Measurements from ENCODE around the gene ADORA2A. TPM values are rescaled to one million over a fixed set of nuclear protein-coding genes. Genes with fewer than 3 reads are reported as not detected.

The ADORA2A gene
- total and polyA plus RNA-seq, 5 donors, result 3.7 to 6.6 (median 5.2) TPM

GRCh38 chr22:24434471-24435322, 7.3 kb downstream of the ADORA2A start:
- H3K4me3 ChIP-seq (ENCODE audit: low read length), result no peak overlapping the region
- no peaks in the 10 kb centered on the region for H3K9me3 ChIP-seq (ENCODE audit: control insufficient read depth, low read length)
- 52% methylated on average over 16 of the region's 16 CpGs for WGBS
- DNase-seq, result peak in 2 of 3 donors; percentile 60 to 70
- H3K27me3 ChIP-seq (ENCODE audit: control insufficient read depth, insufficient read depth), result no peaks in the 10 kb centered on the region
- intact Hi-C loops (cut with DNase I), result no loop called here
- no peak overlapping the region for H3K27ac ChIP-seq (ENCODE audit: low read length)
- ATAC-seq, result peak in 1 of 2 donors; percentile 21
- peaks cover 29% of the 10 kb centered on the region for H3K4me1 ChIP-seq (ENCODE audit: control insufficient read depth, insufficient read depth, low read length)

- no peak overlapping the region for H3K27ac ChIP-seq (ENCODE audit: low read length)
- intact Hi-C loops (cut with DNase I), result no loop called here
- ATAC-seq (no peak), DNase-seq (no peak)
- H3K4me3 ChIP-seq (ENCODE audit: low read length), result no peak overlapping the region
- H3K27me3 ChIP-seq (ENCODE audit: control insufficient read depth, insufficient read depth), result no peaks in the 10 kb centered on the region
- H3K9me3 ChIP-seq (ENCODE audit: control insufficient read depth, low read length), result no peaks in the 10 kb centered on the region
- H3K4me1 ChIP-seq (ENCODE audit: control insufficient read depth, insufficient read depth, low read length), result peaks cover 28% of the 10 kb centered on the region
- WGBS, result 81% methylated on average over 2 of the region's 2 CpGs
These were observed 7.9 kb downstream of the ADORA2A start for GRCh38 chr22:24435323-24435645.

DNA sequence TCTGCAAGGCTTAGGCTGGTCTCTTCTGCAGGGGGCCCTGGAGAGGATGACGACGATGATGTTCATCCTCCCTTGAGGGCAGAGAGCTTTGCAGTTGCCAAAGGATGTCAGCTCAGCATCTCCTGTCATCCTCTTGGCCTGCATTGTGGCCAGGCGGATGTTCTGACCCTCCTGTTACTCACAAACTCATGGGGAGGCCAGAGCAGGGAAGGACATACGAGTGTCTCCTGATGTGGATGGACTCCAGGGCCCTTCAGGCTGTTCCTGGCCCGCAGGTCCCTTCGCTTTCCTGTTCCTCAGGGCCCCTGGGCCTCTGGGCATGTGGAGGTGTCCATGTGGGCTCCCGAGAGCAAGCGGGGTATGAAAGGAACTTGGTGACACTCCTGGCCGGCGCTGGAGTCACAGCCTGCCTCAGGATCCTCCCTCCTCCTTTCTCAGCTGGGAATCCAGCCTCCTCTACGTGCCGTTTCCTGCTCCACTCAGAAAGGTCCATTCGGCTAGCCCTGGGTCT, 8.5 kb downstream of the ADORA2A start:
- Histone ChIP-seq H3K27me3 (ENCODE audit: control insufficient read depth, insufficient read depth) (no peaks in the 10 kb centered on the region), H3K9me3 (ENCODE audit: control insufficient read depth, low read length) (no peaks in the 10 kb centered on the region), H3K4me1 (ENCODE audit: control insufficient read depth, insufficient read depth, low read length) (peaks cover 28% of the 10 kb centered on the region), H3K4me3 (ENCODE audit: low read length) (no peak overlapping the region), H3K27ac (ENCODE audit: low read length) (no peak overlapping the region)
- DNase-seq, result peak in 1 of 3 donors; percentile 36
- 55% methylated on average over 13 of the region's 13 CpGs for WGBS
- intact Hi-C loops (cut with DNase I), result no loop called here
- ATAC-seq, result no peak

DNA sequence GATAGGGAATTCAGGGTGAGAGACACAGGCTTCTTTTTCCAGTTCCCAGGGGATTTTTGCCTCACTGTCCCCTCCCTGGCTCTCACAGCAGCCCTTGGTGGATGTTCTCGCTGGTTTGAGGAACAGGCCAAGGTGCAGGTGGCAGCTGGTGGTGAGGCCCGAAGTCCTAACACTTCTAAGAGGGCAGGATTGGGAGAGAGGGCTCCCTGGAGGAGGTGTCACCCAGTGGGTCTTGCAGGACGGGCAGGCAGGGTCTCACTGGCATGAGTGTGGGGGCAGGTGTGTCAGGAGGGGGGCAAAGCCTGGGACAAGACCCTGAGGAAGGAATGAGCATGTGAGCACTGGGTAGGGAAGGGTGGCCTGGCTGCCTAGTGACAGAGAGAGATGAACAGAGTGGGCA, 9.2 kb downstream of the ADORA2A start:
- ATAC-seq, result no peak
- Histone ChIP-seq H3K27ac (ENCODE audit: low read length) (no peak overlapping the region), H3K4me3 (ENCODE audit: low read length) (no peak overlapping the region), H3K27me3 (ENCODE audit: control insufficient read depth, insufficient read depth) (no peaks in the 10 kb centered on the region), H3K9me3 (ENCODE audit: control insufficient read depth, low read length) (no peaks in the 10 kb centered on the region), H3K4me1 (ENCODE audit: control insufficient read depth, insufficient read depth, low read length) (peaks cover 28% of the 10 kb centered on the region)
- intact Hi-C loops (cut with DNase I), result no loop called here
- no peak for DNase-seq
- 86% methylated on average over 3 of the region's 3 CpGs for WGBS

- intact Hi-C loops (cut with DNase I), result no loop called here
- no peak for ATAC-seq
- no peak overlapping the region for H3K4me3 ChIP-seq (ENCODE audit: low read length)
- H3K27me3 ChIP-seq (ENCODE audit: control insufficient read depth, insufficient read depth), result no peaks in the 10 kb centered on the region
- H3K27ac ChIP-seq (ENCODE audit: low read length), result no peak overlapping the region
- 93% methylated on average over 4 of the region's 4 CpGs for WGBS
- H3K4me1 ChIP-seq (ENCODE audit: control insufficient read depth, insufficient read depth, low read length), result peaks cover 26% of the 10 kb centered on the region
- no peaks in the 10 kb centered on the region for H3K9me3 ChIP-seq (ENCODE audit: control insufficient read depth, low read length)
- DNase-seq, result no peak
These were observed 9.7 kb downstream of the ADORA2A start for GRCh38 chr22:24437091-24437490.

- no peak overlapping the region for H3K27ac ChIP-seq (ENCODE audit: low read length)
- WGBS, result 88% methylated on average over 5 of the region's 5 CpGs
- DNase-seq, result no peak
- H3K4me3 ChIP-seq (ENCODE audit: low read length), result no peak overlapping the region
- H3K27me3 ChIP-seq (ENCODE audit: control insufficient read depth, insufficient read depth), result no peaks in the 10 kb centered on the region
- ATAC-seq, result no peak
- H3K4me1 ChIP-seq (ENCODE audit: control insufficient read depth, insufficient read depth, low read length), result peaks cover 19% of the 10 kb centered on the region
- H3K9me3 ChIP-seq (ENCODE audit: control insufficient read depth, low read length), result no peaks in the 10 kb centered on the region
- intact Hi-C loops (cut with DNase I), result no loop called here
These were observed 10.4 kb downstream of the ADORA2A start for GRCh38 chr22:24437741-24438328.

- intact Hi-C loops (cut with DNase I), result no loop called here
- H3K9me3 ChIP-seq (ENCODE audit: control insufficient read depth, low read length), result no peaks in the 10 kb centered on the region
- no peaks in the 10 kb centered on the region for H3K27me3 ChIP-seq (ENCODE audit: control insufficient read depth, insufficient read depth)
- ATAC-seq, result no peak
- H3K27ac ChIP-seq (ENCODE audit: low read length), result no peak overlapping the region
- WGBS, result 86% methylated on average over 10 of the region's 10 CpGs
- no peak for DNase-seq
- peaks cover 8% of the 10 kb centered on the region for H3K4me1 ChIP-seq (ENCODE audit: control insufficient read depth, insufficient read depth, low read length)
- H3K4me3 ChIP-seq (ENCODE audit: low read length), result no peak overlapping the region
These were observed 12.9 kb downstream of the ADORA2A start for GRCh38 chr22:24440270-24440717.

DNA sequence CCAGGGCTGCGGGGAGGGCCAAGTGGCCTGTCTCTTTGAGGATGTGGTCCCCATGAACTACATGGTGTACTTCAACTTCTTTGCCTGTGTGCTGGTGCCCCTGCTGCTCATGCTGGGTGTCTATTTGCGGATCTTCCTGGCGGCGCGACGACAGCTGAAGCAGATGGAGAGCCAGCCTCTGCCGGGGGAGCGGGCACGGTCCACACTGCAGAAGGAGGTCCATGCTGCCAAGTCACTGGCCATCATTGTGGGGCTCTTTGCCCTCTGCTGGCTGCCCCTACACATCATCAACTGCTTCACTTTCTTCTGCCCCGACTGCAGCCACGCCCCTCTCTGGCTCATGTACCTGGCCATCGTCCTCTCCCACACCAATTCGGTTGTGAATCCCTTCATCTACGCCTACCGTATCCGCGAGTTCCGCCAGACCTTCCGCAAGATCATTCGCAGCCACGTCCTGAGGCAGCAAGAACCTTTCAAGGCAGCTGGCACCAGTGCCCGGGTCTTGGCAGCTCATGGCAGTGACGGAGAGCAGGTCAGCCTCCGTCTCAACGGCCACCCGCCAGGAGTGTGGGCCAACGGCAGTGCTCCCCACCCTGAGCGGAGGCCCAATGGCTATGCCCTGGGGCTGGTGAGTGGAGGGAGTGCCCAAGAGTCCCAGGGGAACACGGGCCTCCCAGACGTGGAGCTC, 13.5 kb downstream of the ADORA2A start:
- WGBS, result 88% methylated on average over 30 of the region's 30 CpGs
- H3K27me3 ChIP-seq (ENCODE audit: control insufficient read depth, insufficient read depth), result no peaks in the 10 kb centered on the region
- H3K27ac ChIP-seq (ENCODE audit: low read length), result no peak overlapping the region
- H3K4me1 ChIP-seq (ENCODE audit: control insufficient read depth, insufficient read depth, low read length), result peaks cover 8% of the 10 kb centered on the region
- DNase-seq, result peak in 1 of 3 donors; percentile 58
- ATAC-seq, result peak in 1 of 2 donors; percentile 34
- intact Hi-C loops (cut with DNase I), result no loop called here
- no peak overlapping the region for H3K4me3 ChIP-seq (ENCODE audit: low read length)
- H3K9me3 ChIP-seq (ENCODE audit: control insufficient read depth, low read length), result no peaks in the 10 kb centered on the region

- Histone ChIP-seq H3K27me3 (ENCODE audit: control insufficient read depth, insufficient read depth) (no peaks in the 10 kb centered on the region), H3K4me3 (ENCODE audit: low read length) (no peak overlapping the region), H3K27ac (ENCODE audit: low read length) (peak overlapping the region; percentile 30), H3K4me1 (ENCODE audit: control insufficient read depth, insufficient read depth, low read length) (peaks cover 8% of the 10 kb centered on the region), H3K9me3 (ENCODE audit: control insufficient read depth, low read length) (no peaks in the 10 kb centered on the region)
- intact Hi-C loops (cut with DNase I), result no loop called here
- 66% methylated on average over 8 of the region's 8 CpGs for WGBS
- peak in 1 of 3 donors; percentile 66 for DNase-seq
- ATAC-seq, result peak; percentile 34 to 71
These were observed 14.3 kb downstream of the ADORA2A start for GRCh38 chr22:24441406-24442351.

DNA sequence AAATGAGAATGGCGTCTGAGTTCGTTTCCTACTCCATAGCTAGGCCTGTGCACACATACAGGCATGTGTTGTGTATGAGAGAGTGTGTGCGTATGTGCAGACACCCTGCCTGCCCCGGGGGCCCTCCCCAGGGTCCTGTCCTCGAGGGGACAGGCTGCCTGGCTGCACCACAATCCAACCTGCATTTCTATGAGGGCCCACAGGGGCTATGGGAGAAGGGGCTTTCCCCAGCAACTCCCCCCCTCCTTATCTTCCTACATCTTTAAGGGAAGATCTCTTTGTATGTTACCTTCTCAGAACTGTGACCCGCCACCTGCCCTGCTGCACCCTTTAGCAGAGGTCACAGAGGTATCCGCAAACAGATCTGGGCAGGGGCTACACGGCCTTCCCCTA, 14.9 kb downstream of the ADORA2A start:
- DNase-seq (no peak), ATAC-seq (no peak)
- Histone ChIP-seq H3K27me3 (ENCODE audit: control insufficient read depth, insufficient read depth) (no peaks in the 10 kb centered on the region), H3K27ac (ENCODE audit: low read length) (no peak overlapping the region), H3K4me1 (ENCODE audit: control insufficient read depth, insufficient read depth, low read length) (peaks cover 8% of the 10 kb centered on the region), H3K9me3 (ENCODE audit: control insufficient read depth, low read length) (no peaks in the 10 kb centered on the region), H3K4me3 (ENCODE audit: low read length) (no peak overlapping the region)
- WGBS, result 76% methylated on average over 8 of the region's 8 CpGs
- intact Hi-C loops (cut with DNase I), result no loop called here
